ENCODE data around the gene ITGB5.
"Not testable (repeated sequence)": the region's sequence is repeated elsewhere in the genome, so short reads cannot be mapped to it uniquely, and the experiment has no call there.

GRCh38 chr3:124827476-124828206 is 59.5 kb downstream of the ITGB5 start:
- peak; percentile 6 to 11 for TF ChIP-seq CTCF (conservative IDR thresholded peaks at IDR 0.05 in 1 of 2, IDR thresholded peaks at IDR 0.05 in 1 of 2; ENCODE audit: extremely low read depth in 1 of 2, insufficient read depth in 1 of 2, low read depth in 1 of 2, low read length in 2 of 2)
- TF ChIP-seq EZH2 (IDR thresholded peaks at IDR 0.05; ENCODE audit: borderline replicate concordance, low read length): not testable (repeated sequence)
